T-helper 17 cell (primary cell): ENCODE measurements around the gene PREX1. TPM values are rescaled to one million over a fixed set of nuclear protein-coding genes. Genes with fewer than 3 reads are reported as not detected.

Source experiments
- ATAC-seq: fragments of 150-1000 bp; cut with Tn5 transposase; 2 replicates; pipeline ENCODE4 v1.10.0; 2021; ENCODE audit warnings: mild to moderate bottlenecking, moderate library complexity
- DNase-seq, 3 donors: peaks; one replicate each; pipeline versions ENCODE4 v3.0.0 to v3.0.0-alpha.2; 2020 to 2021
- H3K9me3 ChIP-seq: one replicate; pipeline ENCODE4 v1.7.0; 2013; ENCODE audit warnings: low read length, mild to moderate bottlenecking; ENCODE audit not compliant: control insufficient read depth, poor library complexity, severe bottlenecking
- H3K27ac Mint-ChIP-seq: one replicate; pipeline ENCODE4 v1.8.0; 2022; ENCODE audit warnings: mild to moderate bottlenecking, moderate library complexity, mixed read lengths
- H3K27me3 Mint-ChIP-seq: one replicate; pipeline ENCODE4 v1.8.0; 2022; ENCODE audit warnings: mixed read lengths
- H3K36me3 Mint-ChIP-seq: one replicate; pipeline ENCODE4 v1.8.0; 2022; ENCODE audit warnings: low read depth, mixed read lengths
- H3K4me1 Mint-ChIP-seq: one replicate; pipeline ENCODE4 v1.8.0; 2022; ENCODE audit warnings: mild to moderate bottlenecking, mixed read lengths
- H3K4me3 Mint-ChIP-seq: one replicate; pipeline ENCODE4 v1.8.0; 2022; ENCODE audit warnings: mild to moderate bottlenecking, moderate library complexity, mixed read lengths
- total RNA-seq, 4 donors: library from RNA in 2 of 4; stranded (reverse) in 2 of 4; gene quantifications; one replicate each; pipeline ENCODE4 v1.2.3 and lab custom pipeline; 2022 to 2026

PREX1 gene
- total RNA-seq, 2 donors from 2014 or later: 188 to 200 TPM

GRCh38 chr20:48703511-48704219 lies 124.1 kb downstream of the PREX1 start:
- Mint-ChIP-seq H3K4me1 (peaks cover 49% of the 10 kb centered on the region), H3K27me3 (no peaks in the 10 kb centered on the region), H3K27ac (peak overlapping the region; percentile 85), H3K4me3 (no peak overlapping the region), H3K36me3 (peaks cover 13% of the 10 kb centered on the region)
- ATAC-seq (no peak), DNase-seq (no peak)
- no peaks in the 10 kb centered on the region for H3K9me3 ChIP-seq

DNA sequence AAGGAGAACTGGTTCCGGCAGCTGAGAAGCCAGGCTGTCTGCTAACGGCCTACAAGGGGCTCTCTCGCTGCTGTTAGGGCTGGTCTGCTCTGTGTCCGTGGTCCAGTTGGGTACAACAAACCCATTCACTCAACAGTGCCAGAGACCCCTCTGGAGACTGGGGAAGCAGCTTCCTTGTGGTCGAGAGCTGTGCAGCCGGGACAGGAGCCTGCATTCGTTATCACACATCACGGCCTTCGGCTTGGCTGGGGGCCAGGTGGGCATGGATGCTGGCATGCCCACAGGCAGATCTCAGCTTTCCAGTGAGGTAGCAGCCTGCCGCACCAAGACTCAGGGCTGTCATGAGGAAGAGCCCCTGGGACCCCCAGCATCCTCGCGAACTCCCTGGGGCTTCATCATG lies 124.7 kb downstream of the PREX1 start:
- DNase-seq (no peak), ATAC-seq (no peak)
- Mint-ChIP-seq H3K27me3 (no peaks in the 10 kb centered on the region), H3K4me3 (no peak overlapping the region), H3K36me3 (peaks cover 11% of the 10 kb centered on the region), H3K27ac (peak overlapping the region; percentile 85), H3K4me1 (peaks cover 48% of the 10 kb centered on the region)
- H3K9me3 ChIP-seq: no peaks in the 10 kb centered on the region

- no peak for ATAC-seq
- H3K4me3 Mint-ChIP-seq: no peak overlapping the region
- peaks cover 11% of the 10 kb centered on the region for H3K36me3 Mint-ChIP-seq
- peaks cover 51% of the 10 kb centered on the region for H3K4me1 Mint-ChIP-seq
- no peaks in the 10 kb centered on the region for H3K27me3 Mint-ChIP-seq
- H3K27ac Mint-ChIP-seq: no peak overlapping the region
- DNase-seq: no peak
- no peaks in the 10 kb centered on the region for H3K9me3 ChIP-seq
Measured at GRCh38 chr20:48702455-48702913, 125.3 kb downstream of the PREX1 start.

- Mint-ChIP-seq H3K4me1 (peaks cover 43% of the 10 kb centered on the region), H3K27me3 (no peaks in the 10 kb centered on the region), H3K4me3 (no peak overlapping the region), H3K36me3 (peaks cover 11% of the 10 kb centered on the region), H3K27ac (no peak overlapping the region)
- H3K9me3 ChIP-seq: no peaks in the 10 kb centered on the region
- no peak for ATAC-seq
- DNase-seq: no peak
Measured at GRCh38 chr20:48701702-48702101, 126.1 kb downstream of the PREX1 start.

DNA sequence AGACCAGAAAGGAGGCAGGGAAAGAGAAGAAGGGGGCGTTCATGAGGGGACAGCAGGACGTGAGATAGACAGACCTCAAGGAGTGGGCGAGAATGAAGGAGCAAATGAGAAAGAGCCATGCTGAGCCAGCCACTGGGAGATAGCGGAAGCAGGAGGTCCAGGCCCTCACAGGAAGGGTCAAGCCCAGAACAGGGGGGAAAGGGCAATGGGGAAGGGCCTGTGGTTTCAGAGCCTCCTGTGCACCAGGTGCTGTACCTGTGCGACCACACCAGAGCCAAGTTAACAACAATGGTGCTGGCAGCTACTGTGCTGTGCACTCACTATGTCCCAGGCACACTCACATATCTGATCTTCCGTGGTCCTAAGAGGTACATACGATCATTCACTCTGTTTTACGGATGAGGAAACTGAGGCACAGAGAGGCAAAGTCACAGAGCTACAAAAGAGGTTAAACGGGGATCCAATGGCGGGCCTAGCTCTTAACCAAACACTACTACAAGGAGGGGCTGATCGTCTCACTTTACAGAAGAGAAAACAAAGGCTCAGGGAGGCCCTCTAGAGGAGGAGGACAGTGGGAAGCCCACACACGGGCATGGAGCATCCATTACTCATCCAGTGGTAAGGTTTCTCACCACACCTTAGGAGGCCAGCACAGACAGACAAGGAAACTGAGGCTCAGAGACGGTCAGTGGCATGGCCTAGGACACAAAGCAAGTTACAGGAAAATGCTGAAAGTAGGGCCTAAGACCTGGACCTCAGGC lies 129.1 kb downstream of the PREX1 start:
- ATAC-seq (no peak), DNase-seq (no peak)
- no peaks in the 10 kb centered on the region for H3K27me3 Mint-ChIP-seq
- H3K4me3 Mint-ChIP-seq: no peak overlapping the region
- peaks cover 40% of the 10 kb centered on the region for H3K4me1 Mint-ChIP-seq
- no peaks in the 10 kb centered on the region for H3K9me3 ChIP-seq
- peaks cover 14% of the 10 kb centered on the region for H3K36me3 Mint-ChIP-seq
- H3K27ac Mint-ChIP-seq: peak overlapping the region; percentile 79

DNA sequence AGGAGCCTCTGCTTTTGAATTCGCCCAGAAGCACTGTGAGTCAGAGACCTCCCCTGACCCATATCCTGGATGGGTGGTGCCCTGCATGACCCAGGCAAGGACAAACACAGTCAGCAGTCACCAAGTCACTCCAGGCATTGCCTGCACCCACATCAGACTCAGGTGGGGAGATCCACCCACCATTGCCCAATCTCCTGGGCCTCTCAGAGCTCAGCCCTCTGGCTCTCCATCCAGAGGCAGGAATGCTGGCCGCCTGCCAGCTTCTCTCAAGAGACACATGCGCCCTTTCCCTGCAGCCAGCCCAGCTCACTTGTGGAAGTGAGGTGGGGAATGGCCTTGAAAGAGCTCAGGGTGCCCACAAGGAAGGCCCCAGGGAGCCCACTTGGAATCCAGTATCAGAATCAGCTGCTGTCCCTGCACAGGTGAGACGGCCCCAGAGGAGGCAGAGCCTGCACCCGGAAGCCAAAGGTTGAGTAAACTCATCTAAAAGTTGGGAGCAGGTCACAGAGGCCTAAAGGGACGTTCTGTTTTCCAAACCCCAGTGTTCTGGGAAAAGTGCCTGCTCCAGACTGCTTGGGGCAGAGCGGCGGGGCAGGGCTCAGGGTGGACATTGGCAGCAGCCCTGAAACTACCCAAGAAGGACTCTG lies 129.8 kb downstream of the PREX1 start:
- H3K9me3 ChIP-seq: no peaks in the 10 kb centered on the region
- no peak for ATAC-seq
- Mint-ChIP-seq H3K27me3 (no peaks in the 10 kb centered on the region), H3K4me3 (no peak overlapping the region), H3K27ac (peak overlapping the region; percentile 79), H3K36me3 (peaks cover 16% of the 10 kb centered on the region), H3K4me1 (peaks cover 42% of the 10 kb centered on the region)
- DNase-seq: no peak

- ATAC-seq (no peak), DNase-seq (no peak)
- peaks cover 16% of the 10 kb centered on the region for H3K36me3 Mint-ChIP-seq
- H3K27ac Mint-ChIP-seq: peak overlapping the region; percentile 79
- H3K9me3 ChIP-seq: no peaks in the 10 kb centered on the region
- H3K27me3 Mint-ChIP-seq: no peaks in the 10 kb centered on the region
- H3K4me3 Mint-ChIP-seq: no peak overlapping the region
- H3K4me1 Mint-ChIP-seq: peaks cover 41% of the 10 kb centered on the region
Measured at GRCh38 chr20:48696671-48697070, 131.1 kb downstream of the PREX1 start.

- H3K27ac Mint-ChIP-seq: no peak overlapping the region
- H3K4me3 Mint-ChIP-seq: no peak overlapping the region
- no peaks in the 10 kb centered on the region for H3K27me3 Mint-ChIP-seq
- H3K4me1 Mint-ChIP-seq: peaks cover 38% of the 10 kb centered on the region
- peaks cover 16% of the 10 kb centered on the region for H3K36me3 Mint-ChIP-seq
- no peak for ATAC-seq
- no peak for DNase-seq
- H3K9me3 ChIP-seq: no peaks in the 10 kb centered on the region
Measured at GRCh38 chr20:48695738-48696137, 132.1 kb downstream of the PREX1 start.

GRCh38 chr20:48695255-48695654 lies 132.5 kb downstream of the PREX1 start:
- no peaks in the 10 kb centered on the region for H3K27me3 Mint-ChIP-seq
- H3K27ac Mint-ChIP-seq: peak overlapping the region; percentile 90

DNA sequence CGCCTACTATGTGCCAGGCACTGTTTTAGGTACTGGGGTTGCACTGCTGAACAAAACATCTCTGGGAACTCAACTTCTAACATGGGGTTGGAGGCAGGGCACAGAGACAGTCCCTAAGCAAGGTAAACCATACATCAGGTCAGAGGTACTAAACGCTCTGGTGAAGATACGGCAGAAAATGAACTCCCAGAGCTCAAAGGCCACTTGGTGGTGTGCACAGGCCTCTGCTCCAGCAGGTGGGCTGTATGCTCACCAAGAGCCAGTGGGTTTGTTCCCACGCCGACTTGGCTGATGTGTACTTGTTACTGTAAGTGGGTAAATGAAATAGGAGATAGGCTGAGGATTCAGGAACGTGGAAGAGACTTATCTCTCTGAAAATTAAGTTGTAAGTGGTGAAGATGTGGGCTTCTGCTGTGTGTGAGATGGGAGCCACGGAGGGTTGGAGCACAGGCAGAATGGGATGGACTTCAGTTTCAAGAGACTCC lies 133.4 kb downstream of the PREX1 start:
- ATAC-seq (no peak), DNase-seq (no peak)
- H3K27me3 Mint-ChIP-seq: no peaks in the 10 kb centered on the region
- peak overlapping the region; percentile 90 for H3K27ac Mint-ChIP-seq
- no peaks in the 10 kb centered on the region for H3K9me3 ChIP-seq
- no peak overlapping the region for H3K4me3 Mint-ChIP-seq
- H3K4me1 Mint-ChIP-seq: peaks cover 33% of the 10 kb centered on the region
- H3K36me3 Mint-ChIP-seq: peaks cover 13% of the 10 kb centered on the region

More at GRCh38 chr20:48695255-48695654, 132.5 kb downstream of the PREX1 start:
- peaks cover 16% of the 10 kb centered on the region for H3K36me3 Mint-ChIP-seq
- H3K9me3 ChIP-seq: no peaks in the 10 kb centered on the region
- H3K4me3 Mint-ChIP-seq: peak overlapping the region; percentile 7
- peaks cover 36% of the 10 kb centered on the region for H3K4me1 Mint-ChIP-seq
- no peak for DNase-seq
- ATAC-seq: no peak

DNA sequence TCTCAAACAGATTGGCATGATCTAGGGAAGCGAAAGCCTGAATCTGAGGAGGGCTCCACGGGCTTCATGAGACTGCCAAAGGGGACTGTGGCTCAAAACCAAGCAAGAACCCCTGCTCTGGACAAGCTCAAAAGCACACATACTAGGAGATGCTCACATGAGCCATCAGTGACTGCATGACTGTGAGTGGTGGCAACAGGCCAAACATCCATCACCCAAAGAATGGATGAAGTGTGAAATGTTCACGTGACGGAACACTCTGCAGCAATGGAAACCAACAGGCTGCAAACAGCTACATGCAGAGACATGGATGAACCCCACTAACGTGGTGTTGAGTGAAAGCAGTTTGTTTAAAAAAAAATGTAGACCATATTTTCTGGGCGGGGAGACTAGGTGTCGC lies 136.3 kb downstream of the PREX1 start:
- DNase-seq: no peak
- Mint-ChIP-seq H3K4me1 (peaks cover 20% of the 10 kb centered on the region), H3K36me3 (peaks cover 11% of the 10 kb centered on the region), H3K27me3 (no peaks in the 10 kb centered on the region), H3K4me3 (no peak overlapping the region), H3K27ac (peak overlapping the region; percentile 47)
- no peak for ATAC-seq
- no peaks in the 10 kb centered on the region for H3K9me3 ChIP-seq

DNA sequence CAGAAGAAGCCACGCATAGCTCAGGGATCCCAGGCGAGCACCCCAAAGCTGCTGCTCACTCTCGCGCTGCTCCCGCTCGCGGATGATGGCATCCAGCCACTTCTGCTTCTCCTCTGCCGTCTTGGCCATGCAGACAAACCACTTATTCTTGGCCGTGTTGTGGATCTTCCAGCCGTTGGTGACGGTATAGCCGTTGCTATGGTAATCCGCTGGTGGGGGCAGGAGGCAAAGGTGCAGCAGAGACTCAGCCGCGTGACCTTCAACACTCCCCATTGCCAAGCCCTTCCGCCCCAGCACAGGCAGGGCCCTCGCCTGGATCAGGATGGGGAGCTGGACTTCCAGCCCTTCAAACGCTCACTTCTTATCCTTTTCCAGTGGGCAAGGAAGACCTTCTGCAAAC lies 136.9 kb downstream of the PREX1 start:
- H3K9me3 ChIP-seq: no peaks in the 10 kb centered on the region
- H3K27me3 Mint-ChIP-seq: no peaks in the 10 kb centered on the region
- ATAC-seq (no peak), DNase-seq (no peak)
- no peak overlapping the region for H3K4me3 Mint-ChIP-seq
- peaks cover 11% of the 10 kb centered on the region for H3K36me3 Mint-ChIP-seq
- peak overlapping the region; percentile 47 for H3K27ac Mint-ChIP-seq
- peaks cover 16% of the 10 kb centered on the region for H3K4me1 Mint-ChIP-seq

GRCh38 chr20:48689874-48690571 lies 137.8 kb downstream of the PREX1 start:
- ATAC-seq: no peak
- no peaks in the 10 kb centered on the region for H3K27me3 Mint-ChIP-seq
- no peak for DNase-seq
- no peaks in the 10 kb centered on the region for H3K9me3 ChIP-seq
- H3K4me1 Mint-ChIP-seq: peaks cover 16% of the 10 kb centered on the region
- H3K27ac Mint-ChIP-seq: peak overlapping the region; percentile 60
- no peak overlapping the region for H3K4me3 Mint-ChIP-seq
- H3K36me3 Mint-ChIP-seq: peaks cover 11% of the 10 kb centered on the region
